Heart left ventricle (tissue), 16 donors: ENCODE measurements around the gene NCS1. TPM values are rescaled to one million over a fixed set of nuclear protein-coding genes. Genes with fewer than 3 reads are reported as not detected.

Experiments used
- ATAC-seq, 4 donors: fragments of 200-7000 bp; cut with Tn5 transposase; one replicate each; pipeline ENCODE4 v1.9.1; 2020 to 2022; ENCODE audit warnings: moderate library complexity in 4 of 4, mild to moderate bottlenecking in 3 of 4, moderate number of reproducible peaks in 1 of 4
- DNase-seq, 5 donors: peaks; one replicate each; pipeline ENCODE4 v3.0.0-alpha.2; 2020
- H3K27ac ChIP-seq, 12 donors: fragments of 200-600 bp; sonication (generic) in 4 of 12; one replicate each; pipeline versions ENCODE4 v1.5.0 to v1.8.0; 2016 to 2022; ENCODE audit warnings: mild to moderate bottlenecking in 2 of 12
- H3K27me3 ChIP-seq, 9 donors: fragments of 200-600 bp; sonication (generic) in 2 of 9; one replicate each; pipeline versions ENCODE4 v1.5.1 to v1.8.0; 2016 to 2022; ENCODE audit warnings: mild to moderate bottlenecking in 3 of 9
- H3K36me3 ChIP-seq, 9 donors: fragments of 200-600 bp; sonication (generic) in 2 of 9; one replicate each; pipeline versions ENCODE4 v1.5.0 to v1.8.0; 2018 to 2022; ENCODE audit warnings: mild to moderate bottlenecking in 2 of 9
- H3K4me1 ChIP-seq, 12 donors: fragments of 200-600 bp; sonication (generic) in 4 of 12; one replicate each; pipeline versions ENCODE4 v1.5.0 to v1.8.0; 2016 to 2022; ENCODE audit warnings: mild to moderate bottlenecking in 3 of 12
- H3K4me3 ChIP-seq, 12 donors: fragments of 200-600 bp; sonication (generic) in 4 of 12; one replicate each; pipeline versions ENCODE4 v1.5.0 to v1.8.0; 2017 to 2022; ENCODE audit warnings: mild to moderate bottlenecking in 9 of 12, moderate library complexity in 4 of 12
- H3K9me3 ChIP-seq, 12 donors: fragments of 200-600 bp; sonication (generic) in 4 of 12; one replicate each; pipeline versions ENCODE4 v1.5.0 to v1.8.0; 2016 to 2022; ENCODE audit warnings: mild to moderate bottlenecking in 1 of 12
- POLR2A ChIP-seq, 2 donors: fragments of 450-650 bp; IDR thresholded peaks; one replicate each; pipeline ENCODE4 v1.6.1; 2017; ENCODE audit warnings: antibody characterized with exemption in 2 of 2, mild to moderate bottlenecking in 2 of 2, moderate library complexity in 2 of 2
- WGBS, 4 donors: extraction: QIAGEN DNeasy Blood & Tissue Kit in 2 of 4; methylation state at CpG; one replicate each; pipeline versions ENCODE4 v1.1.5 to v1.1.7; 2013 to 2018; 5-methylcytosine and 5-hydroxymethylcytosine counted together
- intact Hi-C, 10 donors: fragments of 100-400 bp; cut with DNase I; formaldehyde crosslinking; loops; one replicate each; pipeline versions ENCODE4 v1.11.1 to v1.14.2; 2022
- polyA plus RNA-seq, 2 donors: library from polyadenylated mRNA; stranded (reverse); fragments of 200-250 nt; gene quantifications; one replicate each; pipeline ENCODE4 v1.2.3, GENCODE V29; 2013
- total RNA-seq, 9 donors: library from RNA; depleted of rRNA in 2 of 9; stranded (reverse); fragments of >200 nt in 2 of 9; fragmentation: NEBNext Ultra II Directional in 3 of 9; extraction: Animal tissue kit (Norgen Biotek cat#: 25700) in 3 of 9; gene quantifications; one replicate each; pipeline versions ENCODE4 v1.1.0 to v1.2.4, GENCODE V29; 2016 to 2023
- TF ChIP-seq, protein P1 (sequence below), 12 donors: fragments of 200-600 bp; sonication (generic) in 4 of 12; IDR thresholded peaks; one replicate each; pipeline versions ENCODE4 v1.5.0 to v1.8.0; 2018 to 2022; ENCODE audit warnings: antibody characterized with exemption in 12 of 12, mild to moderate bottlenecking in 5 of 12
- donor health status: ischemic (EF 13 %, LVEDD 7.1; RV severe dilation, severe dysfunction).
- donor health status: healthy with polysubstance abuse.
- donor health status: DM: no; HTN: yes; CAD: no.
- donor health status: DM: no; HTN: no; CAD: no.
- donor health status: ischemic (EF 25% LVEDD 6.9; RV normal size, moderate dysfunction).
- donor health status: ischemic (EF 25% LVEDD 5.7; RV mildly dilated, moderate dysfunction).
- donor health status: healthy.
- donor health status: DM: yes; HTN: yes; CAD: no.
- donor health status: ischemic (EF 35%, LVEDD 5.7; RV mildly dilated, moderate dysfunction).
- donor health status: nonischemic (EF 11% LVEDD 7.7; RV severe dilation, severe dysfunction).
- donor health status: DM: yes; HTN: yes; CAD: no.
- donor health status: PGD.
- donor health status: ischemic (EF 29% LVEDD 5.4; RV normal size, mild dysfunction).
- donor health status: nonischemic (EF 23%, LVEDD 6.1; RV moderate dilation, normal function).

NCS1 gene
- total and polyA plus RNA-seq, 11 donors: 2.3 to 15.9 (median 9.4) TPM

DNA sequence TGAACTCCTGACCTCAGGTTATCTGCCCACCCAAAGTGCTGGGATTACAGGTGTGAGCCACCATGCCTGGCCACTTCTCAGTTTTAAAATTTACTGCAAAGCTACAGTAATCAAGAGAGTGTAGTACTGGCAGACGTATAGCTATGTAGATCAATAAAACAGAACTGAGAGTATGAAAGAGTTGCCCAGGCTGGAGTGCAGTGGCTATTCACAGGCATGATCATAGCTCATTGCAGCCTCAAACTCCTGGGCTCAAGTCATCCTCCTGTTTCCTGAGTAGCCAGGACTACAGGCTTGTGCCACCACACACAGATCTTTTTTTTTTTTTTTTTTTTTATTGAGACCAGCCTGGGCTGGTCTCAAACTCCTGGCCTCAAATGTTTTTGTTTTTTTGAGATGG is 26.5 kb upstream of the NCS1 start:
- Histone ChIP-seq H3K36me3 (no peaks in the 10 kb centered on the region), H3K4me3 (no peak overlapping the region), H3K9me3 (no peaks in the 10 kb centered on the region), H3K27ac (no peak overlapping the region), H3K27me3 (peaks cover 0 to 10% (median 0%) of the 10 kb centered on the region in 9 donors), H3K4me1 (peaks cover 0 to 20% (median 9%) of the 10 kb centered on the region in 12 donors)
- peak in 1 of 5 donors; percentile 6 for DNase-seq
- intact Hi-C loops: no loop called here
- ATAC-seq: no peak
- 68 to 83% (median 77%) methylated on average over 1 of the region's 1 CpG for WGBS, 4 donors
- TF ChIP-seq, protein P1, sequence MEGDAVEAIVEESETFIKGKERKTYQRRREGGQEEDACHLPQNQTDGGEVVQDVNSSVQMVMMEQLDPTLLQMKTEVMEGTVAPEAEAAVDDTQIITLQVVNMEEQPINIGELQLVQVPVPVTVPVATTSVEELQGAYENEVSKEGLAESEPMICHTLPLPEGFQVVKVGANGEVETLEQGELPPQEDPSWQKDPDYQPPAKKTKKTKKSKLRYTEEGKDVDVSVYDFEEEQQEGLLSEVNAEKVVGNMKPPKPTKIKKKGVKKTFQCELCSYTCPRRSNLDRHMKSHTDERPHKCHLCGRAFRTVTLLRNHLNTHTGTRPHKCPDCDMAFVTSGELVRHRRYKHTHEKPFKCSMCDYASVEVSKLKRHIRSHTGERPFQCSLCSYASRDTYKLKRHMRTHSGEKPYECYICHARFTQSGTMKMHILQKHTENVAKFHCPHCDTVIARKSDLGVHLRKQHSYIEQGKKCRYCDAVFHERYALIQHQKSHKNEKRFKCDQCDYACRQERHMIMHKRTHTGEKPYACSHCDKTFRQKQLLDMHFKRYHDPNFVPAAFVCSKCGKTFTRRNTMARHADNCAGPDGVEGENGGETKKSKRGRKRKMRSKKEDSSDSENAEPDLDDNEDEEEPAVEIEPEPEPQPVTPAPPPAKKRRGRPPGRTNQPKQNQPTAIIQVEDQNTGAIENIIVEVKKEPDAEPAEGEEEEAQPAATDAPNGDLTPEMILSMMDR (IDR thresholded peaks at IDR 0.05): no peak
- TF ChIP-seq POLR2A (IDR thresholded peaks at IDR 0.05): no peak

GRCh38 chr9:130147198-130147597 is 25.0 kb upstream of the NCS1 start:
- H3K27me3 ChIP-seq: peaks cover 0 to 10% (median 0%) of the 10 kb centered on the region in 9 donors
- H3K4me1 ChIP-seq: peaks cover 0 to 20% (median 8%) of the 10 kb centered on the region in 12 donors
- DNase-seq (no peak), ATAC-seq (no peak)
- no peaks in the 10 kb centered on the region for H3K9me3 ChIP-seq
- H3K36me3 ChIP-seq: no peaks in the 10 kb centered on the region
- intact Hi-C loops: no loop called here
- WGBS, 4 donors: 74 to 87% (median 85%) methylated on average over 5 of the region's 5 CpGs
- TF ChIP-seq POLR2A (IDR thresholded peaks at IDR 0.05): no peak
- TF ChIP-seq, protein P1 (IDR thresholded peaks at IDR 0.05): no peak
- no peak overlapping the region for H3K27ac ChIP-seq
- H3K4me3 ChIP-seq: no peak overlapping the region

GRCh38 chr9:130147910-130148309 is 24.3 kb upstream of the NCS1 start:
- Histone ChIP-seq H3K27ac (no peak overlapping the region), H3K27me3 (peaks cover 0 to 10% (median 0%) of the 10 kb centered on the region in 9 donors), H3K9me3 (no peaks in the 10 kb centered on the region), H3K4me1 (peaks cover 0 to 20% (median 8%) of the 10 kb centered on the region in 12 donors), H3K4me3 (no peak overlapping the region), H3K36me3 (no peaks in the 10 kb centered on the region)
- WGBS, 4 donors: 92 to 97% (median 96%) methylated on average over 3 of the region's 3 CpGs
- ATAC-seq (no peak), DNase-seq (no peak)
- intact Hi-C loops: no loop called here
- TF ChIP-seq, protein P1 (IDR thresholded peaks at IDR 0.05): no peak
- TF ChIP-seq POLR2A (IDR thresholded peaks at IDR 0.05): no peak

DNA sequence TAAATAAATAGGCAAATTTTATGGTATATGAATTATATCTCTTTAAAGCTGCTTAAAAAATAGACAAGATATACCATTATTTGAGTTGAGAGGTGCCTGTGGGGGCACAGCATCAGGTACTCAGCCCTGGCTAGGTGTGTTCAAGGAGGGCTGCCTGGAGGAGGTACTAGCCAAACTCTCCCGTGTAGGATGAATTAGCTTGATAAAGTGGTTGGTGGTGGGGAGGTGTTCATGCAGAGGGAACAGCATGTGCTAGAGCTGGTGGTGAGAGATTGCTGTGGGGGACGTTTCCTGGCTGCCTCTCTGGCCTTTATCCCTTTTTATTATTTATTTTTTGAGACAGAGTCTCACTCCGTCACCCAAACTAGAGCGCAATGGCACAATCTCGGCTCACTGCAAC is 23.2 kb upstream of the NCS1 start:
- TF ChIP-seq, protein P1 (IDR thresholded peaks at IDR 0.05): no peak
- TF ChIP-seq POLR2A (IDR thresholded peaks at IDR 0.05): no peak
- H3K4me3 ChIP-seq: no peak overlapping the region
- peaks cover 0 to 10% (median 0%) of the 10 kb centered on the region in 9 donors for H3K27me3 ChIP-seq
- 66 to 88% (median 82%) methylated on average over 5 of the region's 5 CpGs for WGBS, 4 donors
- DNase-seq (no peak), ATAC-seq (no peak)
- H3K36me3 ChIP-seq: no peaks in the 10 kb centered on the region
- H3K9me3 ChIP-seq: no peaks in the 10 kb centered on the region
- intact Hi-C loops: no loop called here
- peaks cover 0 to 15% (median 6%) of the 10 kb centered on the region in 12 donors for H3K4me1 ChIP-seq
- H3K27ac ChIP-seq: no peak overlapping the region
